Measurements from ENCODE around the gene TEX261.

TEX261 gene

DNA sequence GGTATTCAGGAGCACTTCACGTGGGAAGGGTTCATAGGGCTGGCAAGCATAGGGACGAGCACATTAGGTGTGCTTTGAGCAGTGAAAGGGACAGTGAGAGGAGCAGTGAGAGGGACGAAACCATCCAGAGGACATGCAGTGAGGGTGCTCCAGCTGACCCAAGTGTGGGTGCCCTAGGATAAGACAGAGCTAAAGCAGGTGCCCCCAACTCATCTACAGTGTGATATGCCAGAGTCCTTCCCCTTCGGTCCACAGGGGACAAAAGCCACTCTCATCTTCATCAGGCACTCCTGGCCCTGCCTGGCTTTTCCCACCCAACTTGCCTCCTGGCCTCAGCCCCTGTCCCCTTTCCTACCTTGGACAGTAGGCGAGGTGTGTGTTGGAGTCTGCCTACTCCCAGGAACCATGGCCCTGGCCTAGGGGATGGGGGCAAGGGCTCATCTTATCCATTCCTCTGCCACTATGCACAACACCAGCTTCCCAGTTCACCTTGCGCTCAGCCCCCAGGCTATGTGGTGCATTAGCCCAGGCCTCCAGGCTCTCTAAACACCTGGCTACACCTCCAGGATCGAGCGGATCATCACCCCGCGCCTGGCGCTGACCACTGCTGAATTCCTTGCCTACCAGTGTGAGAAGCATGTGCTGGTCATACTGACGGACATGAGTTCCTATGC is 32.3 kb downstream of the TEX261 start:
- no peak for DNase-seq (ENCODE audit: low spot score)
- TF ChIP-seq, protein P1, sequence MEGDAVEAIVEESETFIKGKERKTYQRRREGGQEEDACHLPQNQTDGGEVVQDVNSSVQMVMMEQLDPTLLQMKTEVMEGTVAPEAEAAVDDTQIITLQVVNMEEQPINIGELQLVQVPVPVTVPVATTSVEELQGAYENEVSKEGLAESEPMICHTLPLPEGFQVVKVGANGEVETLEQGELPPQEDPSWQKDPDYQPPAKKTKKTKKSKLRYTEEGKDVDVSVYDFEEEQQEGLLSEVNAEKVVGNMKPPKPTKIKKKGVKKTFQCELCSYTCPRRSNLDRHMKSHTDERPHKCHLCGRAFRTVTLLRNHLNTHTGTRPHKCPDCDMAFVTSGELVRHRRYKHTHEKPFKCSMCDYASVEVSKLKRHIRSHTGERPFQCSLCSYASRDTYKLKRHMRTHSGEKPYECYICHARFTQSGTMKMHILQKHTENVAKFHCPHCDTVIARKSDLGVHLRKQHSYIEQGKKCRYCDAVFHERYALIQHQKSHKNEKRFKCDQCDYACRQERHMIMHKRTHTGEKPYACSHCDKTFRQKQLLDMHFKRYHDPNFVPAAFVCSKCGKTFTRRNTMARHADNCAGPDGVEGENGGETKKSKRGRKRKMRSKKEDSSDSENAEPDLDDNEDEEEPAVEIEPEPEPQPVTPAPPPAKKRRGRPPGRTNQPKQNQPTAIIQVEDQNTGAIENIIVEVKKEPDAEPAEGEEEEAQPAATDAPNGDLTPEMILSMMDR (IDR thresholded peaks at IDR 0.05; ENCODE audit: extremely low read depth, insufficient read depth, missing control alignments): no peak
- in situ Hi-C loops (cut with MboI; ENCODE audit: low pct_unique_long_range_greater_than_20kb, low sequenced_read_pairs, unreplicated experiment): no loop called here

DNA sequence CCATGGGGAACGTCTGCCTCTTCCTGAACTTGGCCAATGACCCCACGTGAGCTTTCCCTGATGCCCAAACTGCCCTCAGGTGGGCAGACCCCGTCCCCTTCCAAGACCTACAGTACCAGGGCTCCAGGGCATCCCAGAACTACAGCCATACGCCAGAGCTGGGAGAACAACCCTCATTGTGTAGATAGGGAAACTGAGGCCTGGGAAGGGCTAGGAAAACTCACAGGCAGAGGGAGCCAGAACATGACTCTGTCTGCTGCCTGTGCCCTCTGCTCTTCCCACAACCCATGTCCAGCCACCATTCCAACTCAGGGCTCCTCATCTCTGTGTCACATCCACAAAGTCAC is 33.1 kb downstream of the TEX261 start:
- in situ Hi-C loops (cut with MboI; ENCODE audit: low pct_unique_long_range_greater_than_20kb, low sequenced_read_pairs, unreplicated experiment): no loop called here
- DNase-seq (ENCODE audit: low spot score): no peak
- TF ChIP-seq, protein P1 (IDR thresholded peaks at IDR 0.05; ENCODE audit: extremely low read depth, insufficient read depth, missing control alignments): no peak

GRCh38 chr2:70960833-70961647 is 33.6 kb downstream of the TEX261 start:
- no peak for DNase-seq (ENCODE audit: low spot score)
- TF ChIP-seq, protein P1 (IDR thresholded peaks at IDR 0.05; ENCODE audit: extremely low read depth, insufficient read depth, missing control alignments): no peak
- in situ Hi-C loops (cut with MboI; ENCODE audit: low pct_unique_long_range_greater_than_20kb, low sequenced_read_pairs, unreplicated experiment): no loop called here

DNA sequence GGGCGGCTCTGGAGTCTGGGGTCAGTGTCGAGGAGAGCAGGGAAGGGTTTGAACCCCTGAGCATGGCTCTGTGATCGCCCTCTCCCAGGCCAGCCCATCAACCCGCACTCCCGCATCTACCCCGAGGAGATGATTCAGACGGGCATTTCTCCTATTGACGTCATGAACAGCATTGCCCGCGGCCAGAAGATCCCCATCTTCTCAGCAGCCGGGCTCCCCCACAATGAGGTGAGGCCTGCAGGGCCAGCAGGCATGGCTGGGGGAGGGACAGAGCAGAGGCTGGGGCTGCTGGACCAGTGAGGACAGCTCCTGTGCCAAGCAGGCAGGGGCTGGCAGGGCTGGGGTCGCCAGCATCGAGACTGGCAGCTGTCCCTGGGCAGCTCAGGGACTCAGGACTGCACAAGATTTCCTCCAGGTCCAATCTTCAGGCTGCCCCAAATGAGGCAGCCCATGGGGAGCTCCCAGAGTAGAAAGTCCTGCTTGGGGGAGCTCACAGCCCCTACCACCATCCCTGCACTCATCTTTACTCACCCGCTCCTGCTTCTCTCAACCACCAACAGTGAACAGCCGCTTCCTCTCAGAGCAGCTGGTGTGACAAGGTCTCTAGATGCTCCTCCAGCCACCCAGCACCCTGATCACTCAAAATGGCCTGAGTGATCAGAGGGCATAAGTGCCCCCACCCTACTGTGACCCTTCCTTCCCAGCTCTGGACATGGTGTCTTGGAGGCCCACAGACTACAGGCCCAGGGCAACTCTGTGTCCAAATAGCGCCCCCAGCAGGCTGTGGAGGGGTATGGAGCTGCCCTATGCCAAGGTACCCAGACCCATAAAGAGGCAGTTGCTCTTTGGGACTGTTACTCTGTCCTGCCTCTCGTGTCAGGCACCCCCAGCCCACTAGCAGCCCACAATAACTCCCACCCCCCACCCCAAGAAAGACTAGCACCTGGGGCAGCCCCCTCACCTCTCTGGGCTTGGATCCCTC is 34.5 kb downstream of the TEX261 start:
- in situ Hi-C loops (cut with MboI; ENCODE audit: low pct_unique_long_range_greater_than_20kb, low sequenced_read_pairs, unreplicated experiment): no loop called here
- DNase-seq (ENCODE audit: low spot score): no peak
- TF ChIP-seq, protein P1 (IDR thresholded peaks at IDR 0.05; ENCODE audit: extremely low read depth, insufficient read depth, missing control alignments): no peak

DNA sequence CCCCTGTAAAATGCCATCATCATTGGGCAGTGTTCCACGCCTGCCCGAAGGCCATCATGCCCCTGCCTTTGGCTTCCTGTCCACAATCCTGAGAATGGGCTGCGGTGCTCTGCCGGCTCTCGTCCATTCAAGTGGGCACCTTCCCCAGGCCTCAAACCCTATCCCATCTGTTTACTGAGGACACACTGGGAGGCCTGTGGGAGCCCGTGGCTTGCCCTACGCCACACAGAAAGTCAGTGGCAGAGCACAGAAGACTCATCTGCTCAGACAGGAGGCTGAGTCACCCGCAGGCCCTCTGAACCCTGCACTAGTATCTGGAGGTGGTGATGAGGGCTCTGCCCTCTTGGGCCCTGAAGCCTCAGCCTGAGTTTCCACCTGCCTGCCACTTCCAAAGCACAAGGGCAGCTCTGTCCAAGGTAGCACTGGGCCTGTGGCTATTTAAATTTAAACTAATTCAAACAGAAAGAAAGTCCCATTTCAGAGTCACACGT is 35.4 kb downstream of the TEX261 start:
- TF ChIP-seq, protein P1 (IDR thresholded peaks at IDR 0.05; ENCODE audit: extremely low read depth, insufficient read depth, missing control alignments): no peak
- DNase-seq (ENCODE audit: low spot score): no peak
- in situ Hi-C loops (cut with MboI; ENCODE audit: low pct_unique_long_range_greater_than_20kb, low sequenced_read_pairs, unreplicated experiment): no loop called here

GRCh38 chr2:70958759-70959158 is 35.9 kb downstream of the TEX261 start:
- TF ChIP-seq, protein P1 (IDR thresholded peaks at IDR 0.05; ENCODE audit: extremely low read depth, insufficient read depth, missing control alignments): no peak
- in situ Hi-C loops (cut with MboI; ENCODE audit: low pct_unique_long_range_greater_than_20kb, low sequenced_read_pairs, unreplicated experiment): no loop called here

More at GRCh38 chr2:70958759-70959158, 35.9 kb downstream of the TEX261 start:
- DNase-seq (ENCODE audit: low spot score): no peak

Measured in GM13977 (cell line).